Mucosa of rectum (tissue), 2 donors: ENCODE data around the gene MMRN2.
A peak's percentile ranks its signal among the peaks of the same experiment; 100 is the strongest.

Source experiments
- H3K27ac ChIP-seq, 2 donors: one replicate each; pipeline ENCODE4 v1.7.0; 2013; ENCODE audit warnings: inconsistent platforms in 2 of 2, low read depth in 2 of 2, low read length in 2 of 2
- H3K27me3 ChIP-seq, 2 donors: one replicate each; pipeline ENCODE4 v1.7.0; 2013; ENCODE audit warnings: low read length in 2 of 2; ENCODE audit not compliant: control insufficient read depth in 2 of 2, insufficient read depth in 2 of 2
- H3K36me3 ChIP-seq, 2 donors: one replicate each; pipeline ENCODE4 v1.7.0; 2013; ENCODE audit warnings: low read length in 2 of 2; ENCODE audit not compliant: control insufficient read depth in 2 of 2, insufficient read depth in 2 of 2
- H3K4me1 ChIP-seq, 2 donors: one replicate each; pipeline ENCODE4 v1.7.0; 2013; ENCODE audit warnings: low read length in 2 of 2, mild to moderate bottlenecking in 1 of 2; ENCODE audit not compliant: control insufficient read depth in 2 of 2, insufficient read depth in 2 of 2
- H3K4me3 ChIP-seq, 2 donors: one replicate each; pipeline ENCODE4 v1.7.0; 2013; ENCODE audit warnings: low read length in 2 of 2
- H3K9ac ChIP-seq, 2 donors: one replicate each; pipeline ENCODE4 v1.7.0; 2013; ENCODE audit warnings: low read length in 2 of 2, low read depth in 1 of 2, mild to moderate bottlenecking in 1 of 2
- H3K9me3 ChIP-seq, 2 donors: one replicate each; pipeline ENCODE4 v1.7.0; 2013; ENCODE audit warnings: low read length in 2 of 2; ENCODE audit not compliant: control insufficient read depth in 2 of 2
- donor health status: healthy.
- donor health status: Normal muscosa, but diverticular disease.

Gene MMRN2

GRCh38 chr10:86929468-86930380, 27.7 kb downstream of the MMRN2 start:
- Histone ChIP-seq H3K27me3 (no peaks in the 10 kb centered on the region), H3K27ac (no peak overlapping the region), H3K4me3 (no peak overlapping the region), H3K9me3 (no peaks in the 10 kb centered on the region), H3K9ac (no peak overlapping the region), H3K36me3 (peaks cover 4 to 9% of the 10 kb centered on the region in 2 donors), H3K4me1 (no peaks in the 10 kb centered on the region)

- H3K27me3 ChIP-seq = no peaks in the 10 kb centered on the region
- no peak overlapping the region for H3K4me3 ChIP-seq
- peaks cover 20 to 22% of the 10 kb centered on the region in 2 donors for H3K36me3 ChIP-seq
- H3K9ac ChIP-seq = no peak overlapping the region
- peaks cover 0 to 5% of the 10 kb centered on the region in 2 donors for H3K4me1 ChIP-seq
- no peaks in the 10 kb centered on the region for H3K9me3 ChIP-seq
- peak overlapping the region in 1 of 2 donors; percentile 7 for H3K27ac ChIP-seq
Measured at GRCh38 chr10:86922553-86922961, 34.9 kb downstream of the MMRN2 start.

GRCh38 chr10:86918022-86918471, 39.4 kb downstream of the MMRN2 start:
- no peak overlapping the region for H3K27ac ChIP-seq
- H3K36me3 ChIP-seq = peaks cover 21 to 30% of the 10 kb centered on the region in 2 donors
- H3K4me3 ChIP-seq = no peak overlapping the region
- no peaks in the 10 kb centered on the region for H3K27me3 ChIP-seq
- no peak overlapping the region for H3K9ac ChIP-seq
- H3K9me3 ChIP-seq = no peaks in the 10 kb centered on the region
- peaks cover 0 to 5% of the 10 kb centered on the region in 2 donors for H3K4me1 ChIP-seq

GRCh38 chr10:86914734-86915133, 42.7 kb downstream of the MMRN2 start:
- Histone ChIP-seq H3K36me3 (peaks cover 14 to 18% of the 10 kb centered on the region in 2 donors), H3K4me1 (no peaks in the 10 kb centered on the region), H3K4me3 (no peak overlapping the region), H3K27me3 (no peaks in the 10 kb centered on the region), H3K27ac (no peak overlapping the region), H3K9me3 (no peaks in the 10 kb centered on the region), H3K9ac (no peak overlapping the region)

GRCh38 chr10:86905429-86905828, 52.0 kb downstream of the MMRN2 start:
- Histone ChIP-seq H3K4me1 (peaks cover 0 to 9% of the 10 kb centered on the region in 2 donors), H3K4me3 (no peak overlapping the region), H3K27me3 (no peaks in the 10 kb centered on the region), H3K9ac (no peak overlapping the region), H3K36me3 (peaks cover 28 to 32% of the 10 kb centered on the region in 2 donors), H3K9me3 (no peaks in the 10 kb centered on the region), H3K27ac (no peak overlapping the region)

DNA sequence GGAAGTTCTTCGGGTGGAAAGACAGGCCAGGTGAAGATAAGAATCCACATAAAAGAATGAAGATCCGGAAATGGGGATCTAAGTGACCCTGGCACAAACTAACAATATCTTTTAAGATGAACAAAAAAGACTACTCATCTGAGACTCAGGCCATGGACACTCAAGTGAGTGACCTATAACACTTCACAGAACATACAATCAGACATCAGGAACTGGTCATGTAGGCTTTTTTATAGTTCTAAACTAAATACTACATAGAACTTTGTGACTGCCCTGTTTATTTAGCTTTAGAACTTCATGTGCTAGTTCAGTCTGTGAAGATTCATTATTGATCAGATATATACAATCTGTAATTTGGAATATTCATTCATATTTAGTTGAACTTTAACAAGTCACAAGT, 52.8 kb downstream of the MMRN2 start:
- H3K27me3 ChIP-seq = no peaks in the 10 kb centered on the region
- no peaks in the 10 kb centered on the region for H3K9me3 ChIP-seq
- peaks cover 28 to 32% of the 10 kb centered on the region in 2 donors for H3K36me3 ChIP-seq
- H3K4me3 ChIP-seq = no peak overlapping the region
- no peak overlapping the region for H3K9ac ChIP-seq
- H3K4me1 ChIP-seq = peaks cover 0 to 9% of the 10 kb centered on the region in 2 donors
- no peak overlapping the region for H3K27ac ChIP-seq

GRCh38 chr10:86900955-86901354, 56.5 kb downstream of the MMRN2 start:
- Histone ChIP-seq H3K4me1 (peaks cover 0 to 9% of the 10 kb centered on the region in 2 donors), H3K9ac (no peak overlapping the region), H3K36me3 (peaks cover 22 to 23% of the 10 kb centered on the region in 2 donors), H3K27ac (no peak overlapping the region), H3K27me3 (no peaks in the 10 kb centered on the region), H3K9me3 (no peaks in the 10 kb centered on the region), H3K4me3 (no peak overlapping the region)

GRCh38 chr10:86899670-86900276, 57.6 kb downstream of the MMRN2 start:
- Histone ChIP-seq H3K9me3 (no peaks in the 10 kb centered on the region), H3K4me1 (peaks cover 0 to 9% of the 10 kb centered on the region in 2 donors), H3K27me3 (no peaks in the 10 kb centered on the region), H3K4me3 (no peak overlapping the region), H3K9ac (no peak overlapping the region), H3K27ac (no peak overlapping the region), H3K36me3 (peaks cover 13 to 17% of the 10 kb centered on the region in 2 donors)

- Histone ChIP-seq H3K27me3 (no peaks in the 10 kb centered on the region), H3K27ac (no peak overlapping the region), H3K4me3 (no peak overlapping the region), H3K4me1 (peaks cover 0 to 9% of the 10 kb centered on the region in 2 donors), H3K36me3 (peaks cover 12% of the 10 kb centered on the region in 2 donors), H3K9me3 (no peaks in the 10 kb centered on the region), H3K9ac (no peak overlapping the region)
Measured at GRCh38 chr10:86899132-86899531, 58.3 kb downstream of the MMRN2 start.

- Histone ChIP-seq H3K4me3 (no peak overlapping the region), H3K27ac (no peak overlapping the region), H3K27me3 (no peaks in the 10 kb centered on the region), H3K4me1 (peaks cover 0 to 9% of the 10 kb centered on the region in 2 donors), H3K9ac (no peak overlapping the region), H3K9me3 (no peaks in the 10 kb centered on the region), H3K36me3 (peaks cover 11 to 12% of the 10 kb centered on the region in 2 donors)
Measured at GRCh38 chr10:86898511-86898910, 58.9 kb downstream of the MMRN2 start.
